ENCODE measurements around the gene CDKAL1. TPM values are rescaled to one million over a fixed set of nuclear protein-coding genes. Genes with fewer than 3 reads are reported as not detected.

Gene CDKAL1
- total RNA-seq, 1 experiment from 2014 or later: 13.8 TPM

- no peaks in the 10 kb centered on the region for H3K9me2 ChIP-seq (replicated peaks; ENCODE audit: low read length)
- no peak overlapping the region for H3K27ac ChIP-seq (ENCODE audit: low read length)
- H3K4me1 ChIP-seq (ENCODE audit: insufficient read depth, low read length): peaks cover 7% of the 10 kb centered on the region; the same call in 1 of the 2 replicates
- no peaks in the 10 kb centered on the region for H3K9me3 ChIP-seq (ENCODE audit: low read length)
- H3K4me2 ChIP-seq (ENCODE audit: low read length): no peak overlapping the region
- ATAC-seq (peak; percentile 15; the same call in 1 of the 2 replicates), DNase-seq (peak; percentile 52)
- CTCF ChIA-PET: no interaction called here
- POLR2A ChIA-PET (ENCODE audit: unreplicated experiment): no interaction called here
- H3K79me2 ChIP-seq (ENCODE audit: low read length): no peaks in the 10 kb centered on the region
- no peaks in the 10 kb centered on the region for H3K27me3 ChIP-seq (ENCODE audit: low read length)
- TF ChIP-seq EZH2 (IDR thresholded peaks at IDR 0.05; ENCODE audit: low read length, unreplicated experiment) (no peak), EZH2phosphoT487 (IDR thresholded peaks at IDR 0.05; ENCODE audit: borderline replicate concordance, low read length) (no peak), CTCF (conservative IDR thresholded peaks at IDR 0.05; ENCODE audit: low read depth, low read length) (no peak)
- H3K9ac ChIP-seq (ENCODE audit: low read length): no peak overlapping the region
- intact Hi-C loops (cut with micrococcal nuclease): no loop called here
- H3K36me3 ChIP-seq (ENCODE audit: low read depth, low read length): peaks cover 57% of the 10 kb centered on the region
- H2AFZ ChIP-seq (ENCODE audit: low read length): no peak overlapping the region
- no peak overlapping the region for H3K4me3 ChIP-seq (ENCODE audit: low read length)
- no TSS peak for BruUV-seq (replicated peaks)
- no peaks in the 10 kb centered on the region for H3F3A ChIP-seq (ENCODE audit: low read length, unreplicated experiment)
- H4K20me1 ChIP-seq (ENCODE audit: low read length): peaks cover 5% of the 10 kb centered on the region; the same call in 1 of the 2 replicates
Measured at GRCh38 chr6:20487669-20488375, 46.4 kb upstream of the CDKAL1 start.

GRCh38 chr6:20490591-20490990 is 43.7 kb upstream of the CDKAL1 start:
- ATAC-seq: no peak
- peaks cover 53% of the 10 kb centered on the region for H3K36me3 ChIP-seq (ENCODE audit: low read depth, low read length)
- TF ChIP-seq CTCF (conservative IDR thresholded peaks at IDR 0.05; ENCODE audit: low read depth, low read length): no peak
- no peak for TF ChIP-seq EZH2phosphoT487 (IDR thresholded peaks at IDR 0.05; ENCODE audit: borderline replicate concordance, low read length)
- TF ChIP-seq EZH2 (IDR thresholded peaks at IDR 0.05; ENCODE audit: low read length, unreplicated experiment): no peak

GRCh38 chr6:20492099-20492498 is 42.2 kb upstream of the CDKAL1 start:
- Histone ChIP-seq H3K79me2 (ENCODE audit: low read length) (no peaks in the 10 kb centered on the region), H3K4me1 (ENCODE audit: insufficient read depth, low read length) (peaks cover 7% of the 10 kb centered on the region; the same call in 1 of the 2 replicates), H4K20me1 (ENCODE audit: low read length) (peaks cover 7% of the 10 kb centered on the region; the same call in 1 of the 2 replicates), H3K9me2 (replicated peaks; ENCODE audit: low read length) (no peaks in the 10 kb centered on the region), H3K9ac (ENCODE audit: low read length) (no peak overlapping the region), H3K36me3 (ENCODE audit: low read depth, low read length) (peaks cover 43% of the 10 kb centered on the region), H3K27me3 (ENCODE audit: low read length) (no peaks in the 10 kb centered on the region), H3K4me2 (ENCODE audit: low read length) (no peak overlapping the region), H3K27ac (ENCODE audit: low read length) (no peak overlapping the region), H2AFZ (ENCODE audit: low read length) (no peak overlapping the region), H3F3A (ENCODE audit: low read length, unreplicated experiment) (no peaks in the 10 kb centered on the region), H3K4me3 (ENCODE audit: low read length) (no peak overlapping the region), H3K9me3 (ENCODE audit: low read length) (no peaks in the 10 kb centered on the region)
- ChIA-PET POLR2A (ENCODE audit: unreplicated experiment) (no interaction called here), CTCF (no interaction called here)
- intact Hi-C loops (cut with micrococcal nuclease): no loop called here
- TF ChIP-seq CTCF (conservative IDR thresholded peaks at IDR 0.05; ENCODE audit: low read depth, low read length) (no peak), EZH2phosphoT487 (IDR thresholded peaks at IDR 0.05; ENCODE audit: borderline replicate concordance, low read length) (no peak), EZH2 (IDR thresholded peaks at IDR 0.05; ENCODE audit: low read length, unreplicated experiment) (no peak)
- ATAC-seq: no peak
- no peak for DNase-seq
- BruUV-seq (replicated peaks): no TSS peak

More at GRCh38 chr6:20490591-20490990, 43.7 kb upstream of the CDKAL1 start:
- H3K79me2 ChIP-seq (ENCODE audit: low read length): no peaks in the 10 kb centered on the region
- intact Hi-C loops (cut with micrococcal nuclease): no loop called here
- peaks cover 7% of the 10 kb centered on the region; the same call in 1 of the 2 replicates for H4K20me1 ChIP-seq (ENCODE audit: low read length)
- no TSS peak for BruUV-seq (replicated peaks)
- H3F3A ChIP-seq (ENCODE audit: low read length, unreplicated experiment): no peaks in the 10 kb centered on the region
- DNase-seq: no peak
- H3K4me1 ChIP-seq (ENCODE audit: insufficient read depth, low read length): peaks cover 7% of the 10 kb centered on the region; the same call in 1 of the 2 replicates
- no peak overlapping the region for H3K9ac ChIP-seq (ENCODE audit: low read length)
- H3K9me3 ChIP-seq (ENCODE audit: low read length): no peaks in the 10 kb centered on the region
- H3K9me2 ChIP-seq (replicated peaks; ENCODE audit: low read length): no peaks in the 10 kb centered on the region
- no peak overlapping the region for H3K4me2 ChIP-seq (ENCODE audit: low read length)
- H3K27ac ChIP-seq (ENCODE audit: low read length): no peak overlapping the region
- no peak overlapping the region for H2AFZ ChIP-seq (ENCODE audit: low read length)
- H3K27me3 ChIP-seq (ENCODE audit: low read length): no peaks in the 10 kb centered on the region
- H3K4me3 ChIP-seq (ENCODE audit: low read length): no peak overlapping the region
- POLR2A ChIA-PET (ENCODE audit: unreplicated experiment): no interaction called here
- CTCF ChIA-PET: no interaction called here
